HepG2 (cell line): Measurements from ENCODE around the gene TRMT2A.

ENCODE experiments used
- CREB1 ChIP-seq, 2 experiments: fragments of 450-650 bp in 1 of 2; IDR thresholded peaks; 2 replicates each; pipeline ENCODE4 v1.6.1; 2016 to 2017; ENCODE audit warnings: control low read depth in 1 of 2, mild to moderate bottlenecking in 1 of 2, missing compliant biosample characterization in 1 of 2, missing genetic modification characterization in 1 of 2
- CTCF ChIP-seq: sonication (generic); formaldehyde crosslinking; IDR thresholded peaks from 2 replicates; pipeline ENCODE4 v1.5.0; 2020; ENCODE audit warnings: mild to moderate bottlenecking, missing genetic modification reagents, moderate library complexity
- E2F5 ChIP-seq: sonication (generic); formaldehyde crosslinking; conservative IDR thresholded peaks from 2 replicates; pipeline ENCODE4 v1.4.0; 2020; ENCODE audit warnings: missing genetic modification reagents
- SOX6 ChIP-seq, 2 experiments: fragments of 450-650 bp in 1 of 2; sonication (generic) in 1 of 2; formaldehyde crosslinking in 1 of 2; IDR thresholded peaks; 2 replicates each; pipeline versions ENCODE4 v1.4.0 to v1.6.1; 2017 to 2020; ENCODE audit warnings: antibody characterized with exemption in 1 of 2, mild to moderate bottlenecking in 1 of 2, missing genetic modification reagents in 1 of 2
- ZFP41 ChIP-seq: sonication (generic); formaldehyde crosslinking; IDR thresholded peaks from 2 replicates; pipeline ENCODE4 v1.4.0; 2020; ENCODE audit warnings: mild to moderate bottlenecking, missing genetic modification reagents, borderline replicate concordance
- ZNF274 ChIP-seq: sonication (generic); formaldehyde crosslinking; IDR thresholded peaks from 2 replicates; pipeline ENCODE4 v1.5.1; 2020; ENCODE audit warnings: mild to moderate bottlenecking, missing genetic modification reagents
- ZNF788 ChIP-seq: sonication (generic); formaldehyde crosslinking; IDR thresholded peaks from 2 replicates; pipeline ENCODE4 v1.5.0; 2020; ENCODE audit warnings: mild to moderate bottlenecking, missing genetic modification reagents, borderline replicate concordance

GRCh38 chr22:20155330-20156041 is 38.5 kb upstream of the TRMT2A start:
- no peak for TF ChIP-seq E2F5 (CRISPR knock-in tag)
- TF ChIP-seq ZNF274 = no peak
- no peak for TF ChIP-seq CTCF (CRISPR knock-in tag)
- TF ChIP-seq SOX6 (IDR thresholded peaks at IDR 0.05) = no peak
- TF ChIP-seq SOX6 (CRISPR knock-in tag; IDR thresholded peaks at IDR 0.05) = no peak
- TF ChIP-seq CREB1 (IDR thresholded peaks at IDR 0.05) = no peak
- no peak for TF ChIP-seq CREB1 (CRISPR knock-in tag; IDR thresholded peaks at IDR 0.05)
- TF ChIP-seq ZNF788 (CRISPR knock-in tag) = no peak
- no peak for TF ChIP-seq ZFP41 (CRISPR knock-in tag)
